Testis (tissue), 2 donors: ENCODE data around the gene CHD5.

Experiments
- CTCF ChIP-seq, 3 experiments: fragments of 450-650 bp in 2 of 3; fragments of 200-600 bp in 1 of 3; sonication (generic) in 1 of 3; IDR thresholded peaks; one replicate each; pipeline ENCODE4 v1.5.1; 2016 to 2019; ENCODE audit warnings: antibody characterized with exemption in 3 of 3, mild to moderate bottlenecking in 2 of 3, moderate library complexity in 1 of 3
- POLR2A ChIP-seq: fragments of 450-650 bp; IDR thresholded peaks from one replicate; pipeline ENCODE4 v1.6.1; 2017; ENCODE audit warnings: antibody characterized with exemption, mild to moderate bottlenecking, moderate library complexity

- TF ChIP-seq POLR2A: no peak
- no peak for TF ChIP-seq CTCF (IDR thresholded peaks at IDR 0.05)
Measured at GRCh38 chr1:6166221-6166620, 13.9 kb downstream of the CHD5 start.
